Activated T-helper 17 cell treated with anti-CD3 and anti-CD28 coated beads, Interleukin-2, amount 50 U/mL, for 72 hours (primary cell): ENCODE data around the gene OOEP. TPM values are rescaled to one million over a fixed set of nuclear protein-coding genes. Genes with fewer than 3 reads are reported as not detected.
"Not testable (repeated sequence)": the region's sequence is repeated elsewhere in the genome, so short reads cannot be mapped to it uniquely, and the experiment has no call there.

ENCODE experiments used
- ATAC-seq: fragments of 150-1000 bp; cut with Tn5 transposase; replicated peaks from 2 replicates; pipeline ENCODE4 v1.10.0; 2021; ENCODE audit warnings: mild to moderate bottlenecking, moderate library complexity
- H3K27ac Mint-ChIP-seq: one replicate; pipeline ENCODE4 v1.8.0; 2022; ENCODE audit warnings: mixed read lengths
- H3K27me3 Mint-ChIP-seq: one replicate; pipeline ENCODE4 v1.8.0; 2022; ENCODE audit warnings: mixed read lengths
- H3K36me3 Mint-ChIP-seq: one replicate; pipeline ENCODE4 v1.8.0; 2022; ENCODE audit warnings: low read depth, mild to moderate bottlenecking, mixed read lengths
- H3K4me1 Mint-ChIP-seq: one replicate; pipeline ENCODE4 v1.8.0; 2022; ENCODE audit warnings: mixed read lengths
- H3K4me3 Mint-ChIP-seq: one replicate; pipeline ENCODE4 v1.8.0; 2022; ENCODE audit warnings: mild to moderate bottlenecking, mixed read lengths
- H3K9me3 Mint-ChIP-seq: one replicate; pipeline ENCODE4 v1.8.0; 2022; ENCODE audit warnings: mixed read lengths
- total RNA-seq, 2 donors: library from RNA; stranded (reverse); gene quantifications; one replicate each; pipeline ENCODE4 v1.2.3, GENCODE V29; 2022

The OOEP gene
- total RNA-seq, 2 donors from 2014 or later: 0.26 to 1.0 TPM

GRCh38 chr6:73381531-73381930, 11.8 kb upstream of the OOEP start:
- not testable (repeated sequence) for H3K9me3 Mint-ChIP-seq, H3K4me3 Mint-ChIP-seq, H3K4me1 Mint-ChIP-seq, H3K27ac Mint-ChIP-seq, ATAC-seq, H3K27me3 Mint-ChIP-seq, H3K36me3 Mint-ChIP-seq

- Mint-ChIP-seq H3K4me1 (no peaks in the 10 kb centered on the region), H3K36me3 (no peaks in the 10 kb centered on the region)
- no peak for ATAC-seq
Observed at GRCh38 chr6:73377225-73377624, 7.5 kb upstream of the OOEP start.

GRCh38 chr6:73375216-73375615, 5.5 kb upstream of the OOEP start:
- ATAC-seq: no peak
- Mint-ChIP-seq H3K36me3 (no peaks in the 10 kb centered on the region), H3K27ac (no peak overlapping the region), H3K27me3 (no peaks in the 10 kb centered on the region), H3K9me3 (no peaks in the 10 kb centered on the region), H3K4me3 (no peak overlapping the region), H3K4me1 (no peaks in the 10 kb centered on the region)

More at GRCh38 chr6:73377225-73377624, 7.5 kb upstream of the OOEP start:
- H3K27ac Mint-ChIP-seq: no peak overlapping the region
- H3K9me3 Mint-ChIP-seq: no peaks in the 10 kb centered on the region
- no peak overlapping the region for H3K4me3 Mint-ChIP-seq
- H3K27me3 Mint-ChIP-seq: no peaks in the 10 kb centered on the region

- H3K36me3 Mint-ChIP-seq: no peaks in the 10 kb centered on the region
- no peak overlapping the region for H3K4me3 Mint-ChIP-seq
- H3K9me3 Mint-ChIP-seq: no peaks in the 10 kb centered on the region
- H3K27ac Mint-ChIP-seq: no peak overlapping the region
- no peak for ATAC-seq
- H3K27me3 Mint-ChIP-seq: no peaks in the 10 kb centered on the region
- no peaks in the 10 kb centered on the region for H3K4me1 Mint-ChIP-seq
Observed at GRCh38 chr6:73372516-73372915, 2.8 kb upstream of the OOEP start.

GRCh38 chr6:73371984-73372383, 2.3 kb upstream of the OOEP start:
- no peak overlapping the region for H3K4me3 Mint-ChIP-seq
- no peak for ATAC-seq
- no peaks in the 10 kb centered on the region for H3K27me3 Mint-ChIP-seq
- H3K27ac Mint-ChIP-seq: no peak overlapping the region
- no peaks in the 10 kb centered on the region for H3K4me1 Mint-ChIP-seq
- H3K36me3 Mint-ChIP-seq: no peaks in the 10 kb centered on the region
- H3K9me3 Mint-ChIP-seq: no peaks in the 10 kb centered on the region

- no peaks in the 10 kb centered on the region for H3K27me3 Mint-ChIP-seq
- no peaks in the 10 kb centered on the region for H3K36me3 Mint-ChIP-seq
- ATAC-seq: no peak
- H3K4me3 Mint-ChIP-seq: no peak overlapping the region
- no peak overlapping the region for H3K27ac Mint-ChIP-seq
- no peaks in the 10 kb centered on the region for H3K4me1 Mint-ChIP-seq
- no peaks in the 10 kb centered on the region for H3K9me3 Mint-ChIP-seq
Observed at GRCh38 chr6:73369157-73369556, 540 bp downstream of the OOEP start.

GRCh38 chr6:73368675-73369074, 1.0 kb downstream of the OOEP start:
- Mint-ChIP-seq H3K4me3 (no peak overlapping the region), H3K9me3 (no peaks in the 10 kb centered on the region), H3K27me3 (no peaks in the 10 kb centered on the region), H3K27ac (no peak overlapping the region), H3K36me3 (no peaks in the 10 kb centered on the region), H3K4me1 (no peaks in the 10 kb centered on the region)
- no peak for ATAC-seq

GRCh38 chr6:73367761-73368355, 1.8 kb downstream of the OOEP start:
- Mint-ChIP-seq H3K4me3 (no peak overlapping the region), H3K9me3 (no peaks in the 10 kb centered on the region), H3K27me3 (no peaks in the 10 kb centered on the region), H3K36me3 (no peaks in the 10 kb centered on the region), H3K4me1 (no peaks in the 10 kb centered on the region), H3K27ac (no peak overlapping the region)
- ATAC-seq: no peak

- Mint-ChIP-seq H3K27me3 (no peaks in the 10 kb centered on the region), H3K36me3 (no peaks in the 10 kb centered on the region), H3K27ac (no peak overlapping the region), H3K4me1 (no peaks in the 10 kb centered on the region), H3K9me3 (no peaks in the 10 kb centered on the region), H3K4me3 (no peak overlapping the region)
- no peak for ATAC-seq
Observed at GRCh38 chr6:73364549-73364948, 5.1 kb downstream of the OOEP start.

- Mint-ChIP-seq H3K27me3 (no peaks in the 10 kb centered on the region), H3K9me3 (no peaks in the 10 kb centered on the region), H3K27ac (no peak overlapping the region), H3K4me1 (no peaks in the 10 kb centered on the region), H3K4me3 (no peak overlapping the region), H3K36me3 (no peaks in the 10 kb centered on the region)
- no peak for ATAC-seq
Observed at GRCh38 chr6:73364121-73364520, 5.6 kb downstream of the OOEP start.

- no peaks in the 10 kb centered on the region for H3K27me3 Mint-ChIP-seq
Observed at GRCh38 chr6:73363537-73363875, 6.2 kb downstream of the OOEP start.

GRCh38 chr6:73362869-73363536, 6.7 kb downstream of the OOEP start:
- H3K4me1 Mint-ChIP-seq: no peaks in the 10 kb centered on the region
- no peaks in the 10 kb centered on the region for H3K27me3 Mint-ChIP-seq
- no peak overlapping the region for H3K4me3 Mint-ChIP-seq
- H3K27ac Mint-ChIP-seq: no peak overlapping the region
- H3K9me3 Mint-ChIP-seq: no peaks in the 10 kb centered on the region
- H3K36me3 Mint-ChIP-seq: no peaks in the 10 kb centered on the region
- ATAC-seq: no peak

More at GRCh38 chr6:73363537-73363875, 6.2 kb downstream of the OOEP start:
- H3K4me3 Mint-ChIP-seq: no peak overlapping the region
- H3K27ac Mint-ChIP-seq: no peak overlapping the region
- ATAC-seq: no peak
- H3K9me3 Mint-ChIP-seq: no peaks in the 10 kb centered on the region
- H3K4me1 Mint-ChIP-seq: no peaks in the 10 kb centered on the region
- no peaks in the 10 kb centered on the region for H3K36me3 Mint-ChIP-seq

GRCh38 chr6:73362358-73362757, 7.3 kb downstream of the OOEP start, which contains the start of gene KHDC3L:
Gene KHDC3L (plus strand): TSS chr6:73362658. CDS start chr6:73362730, 72 bp downstream.
- Mint-ChIP-seq H3K36me3 (no peaks in the 10 kb centered on the region), H3K27ac (no peak within 1 kb of the TSS), H3K9me3 (no peaks in the 10 kb centered on the region), H3K4me3 (no peak within 1 kb of the TSS), H3K4me1 (no peaks in the 10 kb centered on the region), H3K27me3 (no peaks in the 10 kb centered on the region)
- ATAC-seq: no peak

GRCh38 chr6:73353636-73354593, 15.8 kb downstream of the OOEP start, which contains the start of gene DPPA5:
Gene DPPA5 (minus strand): TSS chr6:73354276. CDS start chr6:73354225, 51 bp downstream.
- Mint-ChIP-seq H3K27me3 (peaks cover 4% of the 10 kb centered on the region), H3K36me3 (no peaks in the 10 kb centered on the region), H3K4me3 (no peak within 1 kb of the TSS), H3K27ac (no peak within 1 kb of the TSS), H3K4me1 (no peaks in the 10 kb centered on the region), H3K9me3 (no peaks in the 10 kb centered on the region)
- no peak for ATAC-seq

- Mint-ChIP-seq H3K4me3 (no peak overlapping the region), H3K27ac (no peak overlapping the region), H3K9me3 (no peaks in the 10 kb centered on the region)
Observed at GRCh38 chr6:73349311-73349710, 20.4 kb downstream of the OOEP start.

More at GRCh38 chr6:73349311-73349710, 20.4 kb downstream of the OOEP start:
- peaks cover 15% of the 10 kb centered on the region for H3K27me3 Mint-ChIP-seq
- H3K4me1 Mint-ChIP-seq: no peaks in the 10 kb centered on the region
- ATAC-seq: no peak
- H3K36me3 Mint-ChIP-seq: no peaks in the 10 kb centered on the region
